Neural crest cell (in vitro differentiated cells): Measurements from ENCODE around the gene TAS1R3. TPM values are rescaled to one million over a fixed set of nuclear protein-coding genes. Genes with fewer than 3 reads are reported as not detected.

ENCODE experiments used
- DNase-seq: peaks from one replicate; pipeline ENCODE4 v3.0.0; 2021; ENCODE audit warnings: low read depth, mixed read lengths, low spot score
- H3K27ac Mint-ChIP-seq: one replicate; pipeline ENCODE4 v1.8.0; 2021; ENCODE audit warnings: mild to moderate bottlenecking, mixed read lengths; ENCODE audit not compliant: unreplicated experiment
- H3K27me3 Mint-ChIP-seq: 2 replicates; pipeline ENCODE4 v1.8.0; 2021; ENCODE audit warnings: low read depth, mild to moderate bottlenecking, mixed read lengths
- H3K36me3 Mint-ChIP-seq: 2 replicates; pipeline ENCODE4 v1.8.0; 2021; ENCODE audit warnings: low read depth, mild to moderate bottlenecking, mixed read lengths
- H3K4me1 Mint-ChIP-seq: 2 replicates; pipeline ENCODE4 v1.8.0; 2021; ENCODE audit warnings: mixed read lengths
- H3K4me3 Mint-ChIP-seq: one replicate; pipeline ENCODE4 v1.8.0; 2021; ENCODE audit warnings: mild to moderate bottlenecking, mixed read lengths
- H3K9me3 Mint-ChIP-seq: 2 replicates; pipeline ENCODE4 v1.8.0; 2021; ENCODE audit warnings: mixed read lengths
- CTCF ChIP-seq: fragments of 200-600 bp; sonication (generic); conservative IDR thresholded peaks from 2 replicates; pipeline ENCODE4 v1.5.0; 2021; ENCODE audit warnings: antibody characterized with exemption, mild to moderate bottlenecking
- total RNA-seq: library from RNA; stranded (reverse); gene quantifications from 2 replicates; pipeline ENCODE4 v1.2.1, GENCODE V29; 2021

TAS1R3 gene
- total RNA-seq, 1 donor from 2014 or later: 0.68 TPM

GRCh38 chr1:1336446-1336845 lies 5.4 kb downstream of the TAS1R3 start:
- no peaks in the 10 kb centered on the region for H3K27me3 Mint-ChIP-seq
- H3K4me1 Mint-ChIP-seq: no peaks in the 10 kb centered on the region
- H3K9me3 Mint-ChIP-seq: no peaks in the 10 kb centered on the region
- no peak overlapping the region for H3K4me3 Mint-ChIP-seq
- H3K27ac Mint-ChIP-seq: no peak overlapping the region
- TF ChIP-seq CTCF: no peak
- DNase-seq: no peak
- peaks cover 10% of the 10 kb centered on the region for H3K36me3 Mint-ChIP-seq

GRCh38 chr1:1336931-1337792 lies 6.1 kb downstream of the TAS1R3 start:
- no peak for TF ChIP-seq CTCF
- Mint-ChIP-seq H3K4me1 (no peaks in the 10 kb centered on the region), H3K27me3 (no peaks in the 10 kb centered on the region), H3K36me3 (peaks cover 10% of the 10 kb centered on the region), H3K4me3 (no peak overlapping the region), H3K9me3 (no peaks in the 10 kb centered on the region), H3K27ac (no peak overlapping the region)
- DNase-seq: no peak

GRCh38 chr1:1337793-1338147 lies 6.7 kb downstream of the TAS1R3 start:
- no peaks in the 10 kb centered on the region for H3K4me1 Mint-ChIP-seq
- H3K9me3 Mint-ChIP-seq: no peaks in the 10 kb centered on the region
- TF ChIP-seq CTCF: no peak
- no peak overlapping the region for H3K4me3 Mint-ChIP-seq
- H3K27ac Mint-ChIP-seq: no peak overlapping the region
- H3K36me3 Mint-ChIP-seq: peaks cover 10% of the 10 kb centered on the region
- no peak for DNase-seq
- no peaks in the 10 kb centered on the region for H3K27me3 Mint-ChIP-seq

GRCh38 chr1:1338278-1338677 lies 7.2 kb downstream of the TAS1R3 start:
- H3K27ac Mint-ChIP-seq: no peak overlapping the region
- H3K36me3 Mint-ChIP-seq: peaks cover 10% of the 10 kb centered on the region
- no peak for DNase-seq
- no peaks in the 10 kb centered on the region for H3K4me1 Mint-ChIP-seq
- H3K4me3 Mint-ChIP-seq: no peak overlapping the region
- no peaks in the 10 kb centered on the region for H3K27me3 Mint-ChIP-seq
- H3K9me3 Mint-ChIP-seq: no peaks in the 10 kb centered on the region
- TF ChIP-seq CTCF: no peak

- Mint-ChIP-seq H3K27me3 (no peaks in the 10 kb centered on the region), H3K4me1 (no peaks in the 10 kb centered on the region), H3K9me3 (no peaks in the 10 kb centered on the region), H3K27ac (no peak overlapping the region), H3K36me3 (peaks cover 10% of the 10 kb centered on the region), H3K4me3 (peak overlapping the region; percentile 44)
- TF ChIP-seq CTCF: no peak
- no peak for DNase-seq
Measured at GRCh38 chr1:1340185-1340584, 9.1 kb downstream of the TAS1R3 start.
